H54 (cell line): ENCODE results near the gene ZNF648.
"Not testable (repeated sequence)": the region's sequence is repeated elsewhere in the genome, so short reads cannot be mapped to it uniquely, and the experiment has no call there.

Experiments
- DNase-seq: peaks from one replicate; pipeline ENCODE4 v3.0.0; 2011; ENCODE audit warnings: low spot score, mixed read lengths; ENCODE audit not compliant: insufficient read length
- FAIRE-seq: peaks from 3 replicates; lab custom pipeline; 2011; peaks lifted over from hg19 to GRCh38; lab: Jason Lieb, UNC
- POLR2A ChIP-seq: IDR thresholded peaks from 2 replicates; pipeline ENCODE4 v1.6.1; 2011; ENCODE audit warnings: low read depth, mild to moderate bottlenecking, low read length

Gene ZNF648, protein sequence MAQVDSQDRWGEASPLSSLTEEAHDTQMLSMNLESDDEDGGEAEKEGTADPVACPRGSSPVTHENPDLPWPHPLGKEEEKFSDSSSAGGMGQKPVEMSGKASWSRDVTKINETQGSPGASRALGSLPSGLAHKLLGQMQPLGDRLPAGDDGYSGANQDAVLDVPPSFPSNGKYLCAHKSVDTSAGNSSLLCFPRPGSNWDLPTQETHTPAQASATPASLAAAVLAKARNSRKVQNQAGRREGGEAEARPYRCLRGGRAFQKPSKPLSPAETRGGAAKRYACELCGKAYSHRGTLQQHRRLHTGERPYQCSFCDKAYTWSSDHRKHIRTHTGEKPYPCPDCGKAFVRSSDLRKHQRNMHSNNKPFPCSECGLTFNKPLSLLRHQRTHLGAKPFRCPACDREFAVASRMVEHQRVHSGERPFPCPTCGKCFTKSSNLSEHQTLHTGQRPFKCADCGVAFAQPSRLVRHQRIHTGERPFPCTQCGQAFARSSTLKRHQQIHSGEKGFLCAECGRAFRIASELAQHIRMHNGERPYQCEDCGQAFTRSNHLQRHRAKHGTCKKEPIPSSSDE

DNA sequence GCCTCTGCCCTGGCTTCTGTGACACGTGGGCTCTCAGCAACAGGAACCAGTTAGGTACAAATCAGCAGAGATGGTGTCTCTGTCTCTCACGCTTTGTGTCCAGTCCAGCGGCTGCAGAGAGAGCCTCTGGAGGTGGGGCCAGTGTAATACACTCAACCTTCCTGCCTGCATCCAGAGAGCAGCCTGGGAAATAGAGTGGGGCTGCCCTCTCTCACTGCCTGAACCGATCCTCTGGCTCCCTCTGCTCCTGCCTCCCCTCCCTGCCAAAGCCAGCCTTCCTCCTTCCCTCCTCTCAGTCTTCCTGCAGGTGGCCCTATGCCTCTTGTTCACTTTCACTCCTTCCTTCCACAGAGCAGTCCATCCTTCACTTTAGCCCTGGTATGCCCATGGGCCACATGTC lies at the start of gene ZNF648:
Gene ZNF648, minus strand, starts transcription at position 119 of the 400 bp plus-strand sequence. CDS start 3,702 bp downstream, outside the sequence.
- no peak for TF ChIP-seq POLR2A
- DNase-seq = no peak
- no peak for FAIRE-seq

DNA sequence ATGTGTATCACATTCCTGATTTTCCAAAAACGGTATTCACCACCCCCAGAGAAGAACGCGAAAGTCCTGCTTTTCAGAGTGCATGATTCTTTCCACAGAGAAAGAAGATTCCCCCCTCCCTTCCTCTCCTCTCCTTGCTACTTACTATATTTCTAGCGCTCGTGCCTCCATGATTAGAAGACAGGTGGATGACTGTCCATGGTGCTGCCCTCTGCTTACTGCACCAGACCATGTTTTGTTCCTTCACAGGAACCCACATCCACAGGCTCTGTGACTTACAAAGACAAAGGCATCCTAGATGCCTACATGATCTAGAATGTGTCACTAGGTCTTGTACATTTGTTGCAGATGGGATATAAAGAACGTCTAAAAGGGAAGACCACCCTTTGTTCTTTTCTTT lies 49.1 kb upstream of the ZNF648 start:
- no peak for TF ChIP-seq POLR2A
- no peak for FAIRE-seq
- no peak for DNase-seq

DNA sequence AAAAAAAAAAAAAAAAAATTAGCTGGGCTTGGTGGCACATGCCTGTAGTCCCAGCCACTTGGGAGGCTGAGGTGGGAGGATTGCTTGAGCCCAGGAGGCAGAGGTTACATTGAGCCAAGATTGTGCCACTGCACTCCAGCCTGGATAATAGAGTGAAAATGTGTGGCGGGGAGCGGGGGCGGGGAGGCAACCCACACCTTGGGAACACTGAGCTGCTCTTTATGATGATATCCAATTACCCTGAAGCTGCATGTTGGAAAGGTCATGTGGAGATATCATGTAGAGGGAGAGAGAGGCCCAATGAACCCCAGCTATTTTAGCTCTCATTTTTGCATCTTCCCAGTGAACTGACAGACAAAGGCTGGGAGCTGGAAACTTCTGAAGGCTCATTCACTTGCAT lies 48.3 kb upstream of the ZNF648 start:
- no peak for DNase-seq
- TF ChIP-seq POLR2A = no peak
- no peak for FAIRE-seq

DNA sequence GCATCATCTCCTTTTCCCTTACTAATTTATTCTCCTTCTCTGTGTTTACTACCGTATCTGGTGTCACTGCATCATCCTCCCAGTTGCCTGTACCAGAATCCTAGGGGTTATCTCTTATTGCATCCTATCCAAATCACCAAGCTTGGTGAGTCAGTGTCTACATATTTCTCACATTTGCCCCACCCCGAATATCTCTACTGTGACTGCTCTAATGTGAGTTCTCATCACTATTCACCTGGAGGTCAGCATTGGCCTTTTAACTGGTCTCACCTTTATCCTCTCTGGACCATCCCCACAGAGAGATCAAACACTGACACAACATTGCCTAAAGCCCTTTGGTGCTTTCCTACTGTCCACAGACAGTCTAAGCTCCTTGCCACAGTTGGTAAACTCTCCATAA lies 45.7 kb upstream of the ZNF648 start:
- DNase-seq = no peak
- TF ChIP-seq POLR2A = no peak
- FAIRE-seq = no peak

DNA sequence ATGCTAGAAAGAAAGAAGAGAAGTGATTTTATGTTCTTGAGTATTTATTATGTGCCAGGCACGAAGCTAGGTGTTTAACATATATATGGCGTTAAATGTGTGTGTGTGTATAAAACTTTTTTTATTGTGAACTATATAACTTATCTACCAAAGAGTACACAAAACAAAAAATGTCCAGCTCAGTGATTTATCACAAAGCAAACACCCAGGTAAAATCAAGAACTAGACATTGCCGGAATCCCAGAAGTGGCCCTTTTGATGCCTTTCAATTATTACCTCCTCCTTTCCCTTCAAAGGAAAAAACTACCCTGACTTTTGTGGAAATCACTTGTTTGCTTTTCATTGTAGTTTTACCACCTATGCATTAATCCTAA lies 40.5 kb upstream of the ZNF648 start:
- DNase-seq = no peak
- no peak for FAIRE-seq
- TF ChIP-seq POLR2A = no peak

DNA sequence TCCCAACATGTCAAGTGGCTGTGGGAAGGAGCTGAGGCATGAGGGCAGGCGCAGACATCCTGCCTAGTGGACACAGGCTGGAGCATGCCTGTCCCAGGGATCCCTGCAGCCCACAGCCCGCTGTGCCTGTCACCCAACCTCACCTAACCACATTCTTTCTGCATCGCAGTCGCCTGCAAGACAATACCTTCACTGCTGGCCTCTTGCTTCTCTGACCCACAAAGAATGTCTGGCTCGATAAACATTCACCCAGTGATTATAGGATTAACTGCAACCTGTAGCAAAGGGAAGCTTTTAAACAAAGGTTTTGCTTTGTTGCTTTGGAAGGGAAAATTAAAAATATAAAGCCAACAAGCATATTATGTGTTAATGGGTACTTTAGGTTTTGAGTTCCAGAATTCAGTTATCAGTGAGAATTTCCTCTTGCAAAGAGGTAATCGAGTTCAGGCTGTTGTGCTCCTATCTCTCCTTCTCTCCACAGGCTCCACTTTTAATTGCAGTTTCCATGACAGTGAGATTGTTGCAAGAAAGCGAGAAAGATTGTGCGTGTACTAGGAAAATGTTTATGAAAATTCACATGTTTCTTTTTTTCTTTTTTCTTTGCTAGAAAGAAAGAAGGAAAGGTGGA lies 40.0 kb upstream of the ZNF648 start:
- DNase-seq (no peak), FAIRE-seq (no peak)
- no peak for TF ChIP-seq POLR2A

DNA sequence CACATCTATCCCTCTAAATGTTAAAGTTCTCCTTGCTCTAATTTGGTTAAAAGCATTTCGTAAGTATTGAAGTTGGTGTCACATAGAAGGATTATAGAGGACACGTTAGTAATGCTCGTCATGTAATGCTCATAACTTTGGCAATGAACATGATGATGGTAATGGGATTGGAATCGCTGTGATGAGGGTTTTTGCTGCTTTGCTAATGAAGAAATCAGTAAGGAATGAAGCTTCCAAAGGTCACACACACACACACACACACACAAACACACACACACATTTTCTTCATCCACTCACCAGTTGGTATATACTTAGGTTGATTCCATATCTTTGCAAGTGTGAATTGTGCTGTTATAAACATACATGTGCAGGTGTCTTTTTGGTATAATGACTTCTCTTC lies 36.8 kb upstream of the ZNF648 start:
- DNase-seq (no peak), FAIRE-seq (no peak)
- TF ChIP-seq POLR2A = no peak

DNA sequence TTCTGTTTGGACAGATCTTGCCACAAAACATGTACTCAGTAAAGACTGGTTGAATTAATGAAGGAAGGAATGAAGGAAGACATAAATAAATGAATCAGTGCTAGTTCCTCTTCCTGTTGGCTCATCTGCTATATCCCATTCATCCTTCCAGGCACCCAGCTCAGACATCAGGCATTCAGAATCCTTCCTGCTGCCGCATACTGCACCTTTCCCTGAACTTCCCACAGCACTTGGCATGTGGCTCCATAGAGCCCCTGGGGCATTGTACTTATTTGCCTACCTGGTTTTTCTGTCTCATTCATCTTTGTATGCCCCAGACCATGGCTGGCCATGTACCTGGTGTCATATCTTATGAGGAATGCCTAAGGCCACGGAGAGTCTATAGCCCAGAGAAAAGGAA lies 34.4 kb upstream of the ZNF648 start:
- no peak for DNase-seq
- no peak for FAIRE-seq
- TF ChIP-seq POLR2A = no peak

DNA sequence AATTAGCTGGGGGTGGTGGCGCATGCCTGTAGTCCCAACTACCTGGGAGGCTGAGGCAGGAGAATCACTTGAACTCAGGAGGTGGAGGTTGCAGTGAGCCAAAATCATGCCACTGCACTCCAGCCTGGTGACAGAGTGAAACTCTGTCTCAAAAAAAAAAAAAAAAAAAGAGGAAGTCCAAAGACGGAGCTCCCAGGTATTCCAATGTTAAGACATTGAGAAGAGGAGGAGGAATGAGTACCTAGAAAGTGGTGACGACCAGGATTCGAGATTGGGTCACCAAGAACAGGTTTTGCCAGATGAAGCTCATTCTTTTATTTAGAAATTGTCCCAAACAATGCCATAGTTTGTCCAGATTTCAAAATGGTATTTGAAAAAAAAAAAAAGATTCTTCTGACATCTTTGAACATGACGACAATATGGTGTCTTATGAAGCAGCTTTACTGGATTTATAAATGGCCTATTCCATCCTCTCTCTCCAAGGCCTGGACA lies 33.0 kb upstream of the ZNF648 start:
- FAIRE-seq, DNase-seq: not testable (repeated sequence)

DNA sequence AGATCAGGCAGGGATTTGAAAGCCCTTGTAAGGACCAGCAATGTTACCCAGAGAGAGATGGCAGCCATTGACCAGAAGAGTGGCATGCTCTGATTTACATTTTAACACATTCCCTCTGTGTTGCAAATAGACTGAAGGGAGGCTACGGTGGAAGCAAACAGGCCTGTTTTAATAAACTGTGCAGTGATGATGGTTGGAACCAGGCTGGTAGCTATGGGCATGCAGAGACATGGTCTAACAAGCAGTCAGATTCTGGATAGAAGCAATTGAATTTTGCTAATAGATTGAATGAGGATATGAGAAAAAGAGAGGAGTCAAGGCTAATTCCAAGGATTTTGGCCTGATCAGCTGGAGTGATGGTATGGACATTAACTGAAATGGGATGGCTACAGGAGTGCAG lies 32.3 kb upstream of the ZNF648 start:
- no peak for TF ChIP-seq POLR2A
- DNase-seq (no peak), FAIRE-seq (no peak)

DNA sequence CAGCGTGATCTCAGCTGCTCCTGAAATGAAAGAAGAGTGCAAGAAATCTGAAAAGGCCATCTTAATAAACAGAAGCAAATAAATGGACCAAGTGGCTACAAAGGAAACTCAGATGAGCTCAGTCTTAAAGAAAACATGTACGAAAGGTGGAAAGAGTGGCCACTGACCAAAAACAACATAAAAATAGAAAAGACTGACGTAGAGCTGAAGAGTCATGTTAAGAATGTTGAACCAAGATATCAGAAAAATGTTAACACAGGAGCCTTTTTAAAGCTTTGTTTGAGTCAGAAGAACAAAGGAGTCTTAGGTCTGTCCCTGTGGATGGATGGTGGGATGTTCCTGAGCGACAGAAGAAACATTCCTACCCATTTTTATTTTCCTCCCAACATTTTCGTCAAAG lies 30.8 kb upstream of the ZNF648 start:
- DNase-seq (no peak), FAIRE-seq (no peak)
- no peak for TF ChIP-seq POLR2A

DNA sequence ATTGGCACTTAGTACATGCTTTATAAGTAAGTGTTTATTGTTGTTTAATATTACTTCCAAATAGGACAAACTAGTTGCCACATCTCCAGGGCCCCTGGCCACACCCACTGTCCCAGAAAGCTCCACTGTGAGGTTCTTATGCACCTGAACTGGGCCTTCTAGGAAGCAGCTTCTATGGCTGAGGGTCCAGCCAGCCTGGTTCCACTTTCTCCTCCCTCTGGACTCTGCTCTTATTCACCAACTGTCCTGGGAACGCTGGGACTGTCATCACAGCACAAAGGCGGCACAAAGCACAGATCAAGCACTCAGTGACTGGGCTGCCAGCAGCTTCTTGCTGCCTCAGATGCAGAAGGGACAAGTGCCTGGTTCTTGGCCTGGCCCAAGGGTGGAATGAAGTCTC lies 29.6 kb upstream of the ZNF648 start:
- no peak for DNase-seq
- FAIRE-seq = no peak
- no peak for TF ChIP-seq POLR2A

DNA sequence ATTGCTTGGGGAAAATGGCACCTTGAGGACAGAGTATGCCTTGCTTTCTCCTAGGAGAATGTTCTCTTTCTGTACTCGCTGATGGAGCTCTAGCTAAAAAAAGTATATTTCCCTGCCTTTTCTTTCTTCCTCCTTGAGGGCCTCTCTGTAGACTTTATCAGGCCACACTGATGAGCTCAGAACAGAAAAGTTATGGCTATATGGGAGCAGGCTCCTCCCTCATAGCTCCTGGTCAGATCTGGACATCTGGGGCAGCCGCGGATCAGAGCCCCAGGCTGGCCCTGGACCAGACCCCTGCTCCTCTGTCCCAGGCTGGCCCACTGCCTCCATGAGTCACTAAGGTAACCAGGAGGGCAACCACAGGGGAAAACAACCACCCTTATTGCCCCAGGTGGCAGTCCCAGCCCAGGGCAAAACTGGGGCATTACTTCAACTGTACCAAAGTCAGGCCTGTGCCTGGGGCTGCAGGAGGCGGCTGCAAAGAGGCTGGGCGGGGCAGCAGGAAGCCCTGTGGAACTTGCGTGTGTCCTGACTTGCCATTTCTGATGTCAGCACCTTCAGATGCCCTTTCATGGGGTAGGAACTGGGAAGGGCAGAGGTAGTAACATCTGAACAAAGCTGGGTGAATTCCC lies 26.3 kb upstream of the ZNF648 start:
- no peak for TF ChIP-seq POLR2A
- FAIRE-seq (no peak), DNase-seq (no peak)

DNA sequence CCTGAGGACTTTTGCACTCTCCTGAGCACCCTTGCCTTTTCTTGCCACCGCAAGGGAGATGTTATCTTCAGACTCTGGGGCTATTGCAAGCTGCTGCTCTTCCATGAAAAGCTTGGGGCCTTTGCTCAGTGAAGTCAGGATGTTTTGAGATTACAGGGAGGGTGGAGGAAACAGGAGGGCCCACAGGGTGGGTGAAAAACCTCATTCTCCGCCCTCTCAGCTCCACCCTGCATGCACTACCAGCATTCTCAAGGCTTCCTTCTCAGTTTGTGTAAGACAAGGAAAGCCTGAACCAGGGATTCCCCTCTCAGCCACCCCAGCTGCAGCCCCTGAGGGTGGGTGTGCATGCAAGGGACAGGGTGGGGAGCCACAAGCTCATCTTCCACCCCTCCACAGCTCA lies 25.8 kb upstream of the ZNF648 start:
- no peak for DNase-seq
- no peak for TF ChIP-seq POLR2A
- no peak for FAIRE-seq
